Measurements from ENCODE around the gene PPP2R2D. TPM values are rescaled to one million over a fixed set of nuclear protein-coding genes. Genes with fewer than 3 reads are reported as not detected.

Gene PPP2R2D
- total RNA-seq, 1 donor from 2014 or later = 35.2 TPM

DNA sequence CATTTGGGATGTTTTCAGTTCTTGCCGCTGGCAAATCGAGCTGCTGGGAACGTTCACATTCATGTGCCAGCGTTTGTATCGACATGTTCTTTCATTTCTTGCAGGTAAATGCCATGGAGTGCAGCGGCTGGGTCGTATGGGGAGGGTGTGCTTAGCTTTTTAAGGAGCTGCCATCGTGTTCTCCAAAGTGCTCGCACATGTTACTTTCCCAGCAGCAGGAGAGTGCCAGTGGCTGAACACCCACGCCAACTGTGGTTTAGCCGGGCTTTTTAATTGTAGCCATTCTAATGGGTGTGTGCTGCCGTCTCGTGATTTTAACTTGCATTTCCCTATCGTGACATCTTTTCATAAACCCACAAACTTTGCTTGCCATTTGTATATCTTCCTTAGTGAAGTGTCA is 92.5 kb downstream of the PPP2R2D start:
- intact Hi-C loops (cut with micrococcal nuclease) = no loop called here

- intact Hi-C loops (cut with micrococcal nuclease) = no loop called here
These were observed 93.6 kb downstream of the PPP2R2D start for GRCh38 chr10:131994435-131994834.

DNA sequence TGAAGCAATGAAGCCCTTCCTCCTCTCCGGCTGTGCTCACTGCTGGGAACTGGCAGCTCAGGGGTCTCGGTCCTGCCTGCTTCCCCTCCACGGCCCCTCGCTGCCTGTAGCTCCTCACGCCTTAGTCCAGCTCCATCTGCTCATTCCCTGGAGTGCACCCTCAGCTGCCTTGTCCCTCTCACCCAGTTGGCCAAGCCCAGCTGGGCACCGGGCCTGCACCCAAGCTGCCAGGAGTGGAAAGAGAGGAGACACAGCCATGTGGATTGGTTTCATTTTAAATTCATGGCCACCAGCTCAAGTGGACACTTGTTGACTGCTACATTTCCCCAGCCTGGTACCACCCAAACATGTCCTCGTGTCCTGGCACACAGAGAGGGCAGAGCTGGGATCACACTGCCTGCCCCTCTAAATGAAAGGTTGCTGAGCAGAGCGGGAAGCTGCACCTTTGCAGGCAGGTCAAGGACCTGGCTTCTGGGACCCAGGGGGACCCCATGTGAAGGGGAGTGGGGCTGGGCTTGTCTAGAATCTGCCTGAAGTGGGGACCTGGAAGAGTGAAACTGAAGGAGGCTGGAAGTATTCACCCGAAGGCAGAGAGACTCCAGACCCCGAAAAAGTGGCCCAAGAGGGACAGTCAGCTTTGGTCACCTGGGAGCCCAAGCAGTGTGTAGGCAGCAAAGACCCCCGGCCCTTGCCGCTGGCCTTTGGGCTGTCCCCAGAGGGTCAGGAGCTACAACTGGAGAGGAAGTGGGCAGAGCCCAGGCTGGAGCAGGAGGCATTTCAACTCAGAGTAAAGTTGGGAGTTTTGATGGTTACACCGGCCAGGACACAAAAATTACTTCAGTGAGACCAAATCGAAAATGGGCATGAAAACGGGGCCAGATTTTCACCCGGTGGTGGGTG is 95.9 kb downstream of the PPP2R2D start:
- intact Hi-C loops (cut with micrococcal nuclease) = no loop called here

DNA sequence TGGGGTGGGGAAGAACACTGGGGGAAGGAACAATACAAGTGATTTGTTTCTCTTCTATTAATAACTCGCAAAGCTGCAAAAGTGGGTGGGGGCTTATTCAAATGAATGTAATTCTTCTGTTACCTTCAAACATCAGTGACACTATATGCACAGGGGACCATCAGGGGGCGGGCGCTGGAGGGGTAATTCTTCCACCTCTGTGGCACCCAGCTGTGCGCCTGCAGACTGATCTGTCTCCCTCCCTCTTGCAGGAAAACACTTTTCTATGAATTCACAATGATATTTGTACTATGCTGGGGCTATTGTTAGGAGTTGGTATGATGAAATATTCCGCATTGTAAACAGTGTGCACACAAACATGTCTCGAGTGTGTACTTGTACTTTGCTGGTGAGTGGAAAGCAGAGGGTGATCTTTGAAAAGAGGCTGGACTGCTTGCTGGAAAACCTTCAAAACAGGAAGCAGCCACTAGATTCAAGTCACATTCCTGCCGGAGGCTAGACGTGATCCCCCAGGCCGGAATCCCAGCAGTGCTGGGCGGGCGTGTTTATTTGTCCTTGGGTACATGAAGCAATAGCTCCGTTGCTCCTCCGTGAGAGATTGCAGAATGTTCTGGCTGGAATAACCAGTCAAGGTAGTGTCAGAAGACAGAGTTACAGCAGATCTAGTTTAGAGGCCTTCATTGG is 96.7 kb downstream of the PPP2R2D start:
- intact Hi-C loops (cut with micrococcal nuclease) = no loop called here

DNA sequence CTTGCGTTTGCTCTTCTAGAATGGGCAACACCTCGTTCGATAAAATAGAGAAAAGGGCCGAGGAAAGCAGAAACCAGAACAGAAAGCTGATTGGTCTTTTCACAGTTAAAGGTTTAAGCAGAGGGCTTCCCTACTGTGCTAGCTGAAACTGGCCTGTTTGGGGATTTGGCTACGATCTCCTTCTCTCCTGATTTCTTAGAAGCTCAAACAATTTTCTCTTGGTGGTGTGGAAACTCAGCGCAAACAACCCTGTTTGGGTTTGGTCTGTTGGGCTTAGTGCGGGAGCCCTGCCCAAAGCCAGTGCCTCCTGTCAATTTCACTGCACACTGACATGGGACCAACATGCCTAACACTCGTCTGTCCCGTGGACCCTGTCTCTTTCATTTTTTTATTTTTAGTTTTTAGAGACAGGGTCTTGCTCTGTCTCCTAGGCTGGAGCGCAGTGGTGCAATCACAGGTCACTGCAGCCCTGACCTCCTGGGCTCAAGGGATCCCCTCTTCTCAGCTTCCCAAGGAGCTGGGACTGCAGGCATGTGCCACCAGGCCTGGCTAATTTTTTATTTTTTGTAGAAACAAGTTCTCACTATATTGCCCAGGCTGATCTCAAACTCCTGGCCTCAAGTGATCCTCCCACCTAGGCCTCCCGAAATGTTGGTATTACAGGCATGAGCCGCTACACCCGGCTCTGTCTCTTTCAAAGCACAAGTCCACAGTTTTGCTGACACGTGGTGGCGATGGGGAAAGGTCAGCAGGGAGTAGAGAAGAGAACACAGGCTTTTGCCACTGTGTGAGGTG is 97.4 kb downstream of the PPP2R2D start:
- intact Hi-C loops (cut with micrococcal nuclease) = no loop called here

DNA sequence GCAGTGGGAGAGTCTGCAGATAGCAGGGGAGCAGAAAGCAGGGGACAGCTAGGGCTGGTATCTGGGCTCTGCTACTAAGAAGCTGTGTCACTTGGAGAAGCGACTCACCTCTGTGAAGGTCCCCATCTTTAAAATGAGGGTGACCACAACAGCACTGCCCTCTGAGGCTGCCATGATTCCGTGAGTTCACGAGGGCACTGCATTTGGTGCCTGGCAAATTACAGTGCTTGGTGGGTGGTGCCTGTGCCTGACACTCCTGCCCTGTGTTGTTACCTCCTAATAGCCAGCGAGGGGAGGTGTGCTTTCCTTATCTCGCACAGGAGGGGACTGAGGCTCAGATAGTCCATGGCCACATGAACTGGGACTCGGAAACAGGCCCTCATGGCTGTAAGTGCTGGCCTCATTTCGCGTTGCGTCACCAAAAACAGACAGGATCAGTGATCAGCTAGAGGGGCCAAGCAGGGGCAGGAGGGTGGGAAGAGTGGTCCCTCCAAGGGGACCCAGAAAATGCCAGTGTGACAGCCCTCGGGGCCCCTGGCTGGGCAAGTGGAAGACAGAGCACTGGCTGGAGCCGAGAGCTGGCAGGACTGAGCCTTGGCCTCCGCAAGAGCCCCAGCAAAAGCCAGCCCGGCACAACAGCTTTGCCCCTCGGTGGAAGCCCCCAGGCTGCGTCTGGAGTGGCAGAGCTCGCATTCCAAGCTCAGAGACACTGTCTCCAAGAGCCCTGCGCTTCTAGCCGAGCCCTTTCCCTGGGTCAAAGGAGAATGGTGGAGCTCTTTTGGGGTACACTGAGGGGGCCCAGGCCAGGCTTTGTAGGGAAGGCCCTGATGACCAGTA is 98.3 kb downstream of the PPP2R2D start:
- intact Hi-C loops (cut with micrococcal nuclease) = no loop called here

DNA sequence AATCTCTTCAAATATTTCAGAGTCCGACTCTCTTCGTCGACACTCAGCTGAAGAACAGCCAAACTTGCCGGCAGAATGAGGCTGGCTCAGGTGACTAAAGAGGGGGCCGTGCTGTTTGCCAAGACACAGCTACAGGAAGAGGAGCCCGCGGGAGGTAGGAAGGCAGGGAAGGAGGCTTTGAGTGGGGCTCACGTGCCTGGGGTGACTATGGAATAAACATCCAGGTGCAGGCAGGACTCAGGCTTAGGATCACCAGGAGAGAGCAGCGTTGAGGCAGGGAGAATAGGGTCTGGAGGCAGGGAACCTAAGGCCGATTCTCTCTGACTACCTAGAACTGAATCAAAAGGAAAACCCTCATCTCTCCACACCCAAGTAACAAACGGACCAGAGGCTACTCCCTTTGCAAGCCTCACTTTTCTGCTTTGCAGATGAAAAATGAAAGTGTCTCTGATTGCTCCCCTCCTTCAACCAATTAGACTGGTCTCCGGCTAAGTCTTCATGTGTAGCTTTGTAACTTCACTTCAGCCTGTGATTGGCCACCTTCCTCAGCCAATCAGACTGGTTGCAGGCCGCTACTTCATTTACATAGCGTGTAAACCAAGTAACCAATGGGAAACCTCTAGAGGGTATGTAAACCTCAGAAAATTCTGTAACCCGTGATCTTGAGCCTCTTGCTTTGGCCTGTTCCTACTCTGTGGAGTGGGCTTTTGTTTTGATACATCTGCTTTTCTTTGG is 100.6 kb downstream of the PPP2R2D start:
- intact Hi-C loops (cut with micrococcal nuclease) = no loop called here

DNA sequence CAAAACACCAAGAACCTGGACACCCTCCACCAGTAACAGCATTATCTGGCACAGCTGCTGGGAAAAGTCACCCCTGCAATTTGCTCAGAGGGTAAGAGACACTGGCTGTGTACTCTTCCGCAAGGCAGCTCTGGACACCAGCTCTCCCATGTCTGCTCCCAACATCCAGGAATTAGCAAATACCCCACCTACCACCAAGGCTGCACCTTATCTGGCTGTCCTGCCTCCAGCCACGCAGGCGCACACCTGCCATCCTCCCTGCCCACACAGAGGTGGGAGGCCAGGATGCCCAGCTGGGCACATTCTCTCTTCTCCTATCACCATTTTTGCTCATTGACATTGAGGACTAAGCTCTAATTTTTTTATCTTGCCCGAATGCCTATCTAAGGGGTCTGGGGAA is 101.2 kb downstream of the PPP2R2D start:
- intact Hi-C loops (cut with micrococcal nuclease) = no loop called here

DNA sequence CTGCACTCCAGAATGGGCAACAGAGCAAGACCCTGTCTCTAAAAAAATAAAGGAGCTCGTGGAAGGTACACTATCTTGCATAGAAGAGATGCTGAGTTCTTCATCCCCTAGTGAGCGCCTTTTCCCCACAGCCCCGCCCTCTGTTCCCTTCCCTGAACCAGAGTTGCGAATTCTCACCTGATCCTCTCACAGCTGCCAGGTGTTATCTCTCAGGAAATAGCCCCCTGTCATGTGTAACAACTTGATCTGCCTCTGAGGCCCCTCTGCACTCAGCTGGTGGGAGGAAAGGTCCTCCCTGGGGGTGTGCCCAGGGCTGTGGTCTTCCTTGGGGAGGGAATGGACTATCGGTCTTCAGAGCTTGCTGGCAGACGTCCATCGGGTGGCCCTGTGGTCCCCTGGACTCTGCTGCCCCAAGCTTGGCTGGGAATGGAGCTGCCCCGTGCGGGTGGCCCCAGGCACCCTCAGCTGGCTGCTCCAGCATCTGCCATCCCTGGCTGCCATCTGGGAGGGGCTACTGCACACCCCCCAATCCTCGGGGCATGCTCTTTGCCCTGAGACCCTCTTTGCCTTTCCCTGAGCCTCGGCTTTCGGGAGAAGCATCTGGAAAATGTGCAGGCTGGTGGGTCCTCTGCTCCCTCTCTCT is 102.6 kb downstream of the PPP2R2D start:
- intact Hi-C loops (cut with micrococcal nuclease) = no loop called here

GRCh38 chr10:132004052-132004451 is 103.2 kb downstream of the PPP2R2D start:
- intact Hi-C loops (cut with micrococcal nuclease) = no loop called here

DNA sequence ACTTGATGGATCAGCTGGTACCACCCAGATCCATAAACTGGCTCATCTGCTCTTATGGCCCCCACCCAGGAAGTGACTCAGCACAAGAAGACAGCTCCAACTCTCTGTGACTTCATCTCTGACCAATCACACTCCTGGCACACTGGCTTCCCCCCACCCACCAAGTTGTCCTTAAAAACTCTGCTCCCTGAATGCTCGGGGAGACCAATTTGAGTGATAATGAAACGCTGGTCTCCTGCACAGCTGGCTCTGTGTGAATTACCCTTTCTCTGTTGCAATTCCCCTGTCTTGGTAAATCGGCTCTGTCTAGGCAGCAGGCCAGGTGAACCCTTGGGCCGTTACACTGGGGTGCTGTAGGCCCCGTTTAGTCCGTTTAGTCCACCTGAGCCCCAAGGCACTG is 104.3 kb downstream of the PPP2R2D start:
- intact Hi-C loops (cut with micrococcal nuclease) = no loop called here

- intact Hi-C loops (cut with micrococcal nuclease) = no loop called here
These were observed 106.2 kb downstream of the PPP2R2D start for GRCh38 chr10:132006966-132007365.

GRCh38 chr10:132007681-132008080 is 106.9 kb downstream of the PPP2R2D start:
- intact Hi-C loops (cut with micrococcal nuclease) = no loop called here

Other genes with a start within 250 kb of the PPP2R2D start
- gene BNIP3, start 80.9 kb downstream of the PPP2R2D start, total RNA-seq = 39.9 and 41.0 TPM in 2 replicates
- 1.0 and 1.3 TPM in 2 replicates for gene JAKMIP3, start 164.9 kb downstream of the PPP2R2D start, total RNA-seq